ENCODE data around the gene PPP3CA.
"Not testable (repeated sequence)": the region's sequence is repeated elsewhere in the genome, so short reads cannot be mapped to it uniquely, and the experiment has no call there.

The PPP3CA gene

DNA sequence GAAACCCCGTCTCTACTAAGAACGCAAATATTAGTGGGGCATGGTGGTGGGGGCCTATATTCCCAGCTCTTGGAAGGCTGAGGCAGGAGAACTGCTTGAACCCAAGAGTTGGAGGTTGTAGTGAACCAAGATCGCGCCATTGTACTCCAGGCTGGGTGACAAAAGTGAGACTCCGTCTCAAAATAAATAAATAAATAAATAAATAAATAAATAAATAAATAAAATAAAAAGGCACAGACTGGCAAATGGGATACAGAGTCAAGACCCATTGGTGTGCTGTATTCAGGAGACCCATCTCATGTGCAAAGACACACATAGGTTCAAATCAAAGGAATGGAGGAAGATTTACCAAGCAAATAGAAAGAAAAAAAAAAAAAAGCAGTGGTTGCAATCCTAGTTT, 216.3 kb downstream of the PPP3CA start:
- not testable (repeated sequence) for DNase-seq

DNA sequence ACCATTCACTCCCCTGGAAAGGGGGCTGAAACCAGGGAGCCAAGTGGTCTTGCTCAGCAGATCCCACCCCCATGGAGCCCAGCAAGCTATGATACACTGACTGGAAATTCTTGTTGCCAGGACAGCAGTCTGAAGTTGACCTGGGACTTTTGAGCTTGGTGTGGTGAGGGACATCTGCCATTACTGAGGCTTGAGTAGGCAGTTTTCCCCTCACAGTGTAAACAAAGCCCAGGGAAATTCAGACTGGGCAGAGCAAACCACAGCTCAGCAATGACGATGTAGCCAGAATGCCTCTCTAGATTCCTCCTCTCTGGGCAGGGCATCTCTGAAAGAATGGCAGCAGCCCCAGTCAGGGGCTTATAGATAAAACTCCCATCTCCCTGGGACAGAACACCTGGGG, 218.4 kb downstream of the PPP3CA start:
- not testable (repeated sequence) for DNase-seq

DNA sequence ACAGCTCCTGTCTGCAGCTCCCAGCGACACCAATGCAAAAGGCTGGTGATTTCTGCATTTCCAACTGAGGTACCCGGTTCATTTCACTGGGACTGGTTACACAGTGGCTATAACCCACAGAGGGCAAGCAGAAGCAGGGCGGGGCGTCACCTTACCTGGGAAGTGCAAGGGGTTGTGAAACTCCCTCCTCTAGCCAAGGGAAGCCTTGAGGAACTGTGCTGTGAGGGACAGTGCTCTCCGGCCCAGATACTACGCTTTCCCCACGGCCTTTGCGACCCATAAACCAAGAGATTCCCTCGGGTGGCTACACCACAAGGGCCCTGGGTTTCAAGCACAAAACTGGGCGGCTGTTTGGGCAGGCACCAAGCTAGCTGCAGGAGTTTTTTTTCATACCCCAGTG, 218.9 kb downstream of the PPP3CA start:
- no peak for DNase-seq

DNA sequence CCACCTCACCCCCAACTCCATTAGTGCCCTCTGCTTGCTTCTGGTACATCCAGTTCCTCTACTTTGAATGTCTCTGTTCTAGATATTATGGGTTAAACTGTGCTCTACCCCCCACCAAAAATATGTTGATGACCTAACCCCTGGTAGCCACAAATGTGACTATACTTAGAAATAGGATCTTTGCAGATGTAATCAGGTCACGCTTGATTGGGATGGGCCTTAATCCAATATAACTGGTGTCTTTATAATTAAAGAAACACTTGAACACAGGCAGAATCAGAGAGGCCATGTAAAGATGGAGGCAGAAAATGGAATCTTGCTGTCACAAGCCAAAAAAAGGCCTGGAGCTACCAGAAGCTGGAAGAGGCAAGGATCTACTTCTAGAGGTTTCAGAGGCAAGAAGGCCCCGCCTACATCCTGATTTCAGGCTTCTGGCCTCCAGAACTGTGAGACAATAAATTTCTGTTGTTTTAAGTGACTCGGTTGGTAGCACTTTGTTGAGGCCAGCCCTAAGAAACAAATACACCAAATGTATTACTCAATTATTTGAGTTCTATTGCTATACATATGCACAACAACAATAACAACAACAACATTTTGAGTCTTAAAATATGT, 220.0 kb downstream of the PPP3CA start:
- DNase-seq: no peak

DNA sequence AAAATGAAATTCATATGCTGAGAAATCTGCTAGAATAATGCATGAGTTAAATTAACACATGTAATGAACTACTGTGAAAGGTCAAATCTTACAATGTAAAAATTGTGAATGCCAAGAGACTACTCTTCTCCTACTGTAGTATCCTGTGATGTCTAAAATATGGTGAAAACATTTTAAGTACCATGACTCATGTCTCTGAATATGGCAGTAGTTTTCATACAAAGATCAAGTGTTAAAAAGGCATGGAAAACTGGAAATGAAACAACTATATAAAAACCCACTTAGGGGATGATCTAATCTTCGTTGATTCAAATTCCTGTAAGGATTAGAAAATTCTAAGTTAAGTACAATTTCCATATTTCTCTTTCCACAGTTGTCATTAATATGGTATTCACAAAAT, 221.3 kb downstream of the PPP3CA start:
- no peak for DNase-seq

DNA sequence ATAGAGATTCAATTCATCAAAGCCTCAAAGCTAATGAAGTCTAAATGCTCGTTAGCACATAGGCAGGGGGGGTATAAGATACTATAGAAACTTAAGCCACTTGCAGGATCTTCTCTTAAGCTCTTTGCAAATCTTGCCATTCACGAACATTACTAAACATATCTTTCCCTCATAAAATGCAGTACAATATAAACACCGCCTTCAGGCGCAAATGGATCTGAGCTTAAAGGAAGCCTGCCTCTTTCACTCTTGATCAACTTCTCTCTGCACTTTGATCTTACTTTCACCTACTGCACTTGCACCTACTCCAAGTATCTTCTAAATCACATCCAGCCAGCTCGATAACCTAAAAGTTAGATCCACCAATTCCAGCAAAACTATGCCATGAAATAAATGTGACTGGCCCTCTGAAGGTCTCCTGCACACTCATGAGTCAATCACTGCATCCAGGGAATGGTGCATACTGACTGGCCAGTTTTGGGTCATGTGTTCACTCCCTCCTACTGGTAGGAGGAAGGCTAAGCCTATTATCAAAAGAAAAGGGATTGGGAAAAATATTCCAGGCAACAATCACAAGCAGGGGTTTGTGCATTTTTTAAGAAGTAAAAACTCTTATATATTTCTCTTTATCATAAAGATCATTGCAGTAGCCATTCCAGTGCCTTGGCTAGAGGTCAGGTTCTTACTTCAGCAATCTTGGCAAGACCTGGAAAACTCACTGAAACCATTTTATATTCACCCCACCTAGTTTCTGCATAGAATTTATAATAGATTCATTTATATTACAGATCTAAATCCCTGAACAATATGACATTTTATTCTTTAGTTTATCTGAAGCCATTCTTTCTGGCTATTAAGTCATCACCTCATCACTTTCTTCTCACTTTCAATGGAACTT, 222.0 kb downstream of the PPP3CA start:
- no peak for DNase-seq

DNA sequence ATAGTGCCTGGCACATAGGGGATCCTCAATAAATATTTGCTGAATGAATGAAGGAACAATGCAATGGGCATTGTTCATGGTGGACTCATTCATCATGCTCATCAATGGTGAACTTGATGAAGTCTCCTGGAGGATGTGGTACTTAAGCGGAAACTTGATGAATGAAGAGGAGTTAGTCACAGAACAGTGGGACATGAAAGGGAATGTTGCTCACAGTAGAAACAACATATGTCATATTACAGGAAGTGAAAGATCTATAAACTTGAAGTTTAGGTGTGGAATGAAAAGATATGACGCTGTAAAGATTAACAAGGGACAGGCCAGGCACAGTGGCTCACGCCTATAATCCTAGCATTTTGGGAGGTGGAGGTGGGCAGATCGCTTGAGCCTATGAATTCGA, 224.1 kb downstream of the PPP3CA start:
- no peak for DNase-seq

DNA sequence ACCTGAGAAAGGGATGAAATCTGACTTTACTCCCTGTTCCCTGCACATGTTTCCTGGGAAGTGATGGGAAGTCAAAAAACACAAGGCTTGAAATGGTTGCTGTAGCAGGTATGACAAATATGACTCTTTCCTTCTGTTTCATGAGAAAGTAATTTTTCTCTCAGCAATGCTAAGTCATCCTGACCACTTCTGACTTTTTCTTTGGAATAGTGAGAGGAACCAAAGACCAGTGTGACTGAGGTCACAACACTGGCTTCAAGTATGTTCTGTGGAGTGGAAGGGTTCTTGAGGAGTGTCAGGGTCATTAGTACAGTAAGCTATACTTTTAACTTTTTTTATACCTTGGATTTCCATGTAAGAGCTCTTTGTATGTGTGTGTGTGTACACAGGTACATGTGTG, 225.3 kb downstream of the PPP3CA start:
- no peak for DNase-seq

DNA sequence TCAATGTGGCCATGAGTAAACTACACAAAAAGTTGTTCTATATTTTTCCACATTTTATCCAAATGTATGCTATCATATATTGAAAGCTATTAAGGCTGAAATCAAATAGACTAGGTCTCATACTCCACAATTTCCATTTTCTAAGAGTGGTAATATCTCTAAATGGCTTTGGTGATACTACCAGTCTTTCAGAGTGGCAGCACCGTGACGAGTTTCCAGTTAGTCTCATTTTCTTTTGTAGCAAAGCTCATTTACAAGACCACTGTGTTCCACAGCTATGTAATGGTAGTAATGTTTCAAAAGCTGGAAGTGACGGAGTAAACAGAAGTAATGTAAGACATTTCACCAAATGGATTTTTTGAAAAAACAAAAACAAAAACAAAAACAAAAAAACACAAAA, 228.2 kb downstream of the PPP3CA start:
- DNase-seq: no peak

DNA sequence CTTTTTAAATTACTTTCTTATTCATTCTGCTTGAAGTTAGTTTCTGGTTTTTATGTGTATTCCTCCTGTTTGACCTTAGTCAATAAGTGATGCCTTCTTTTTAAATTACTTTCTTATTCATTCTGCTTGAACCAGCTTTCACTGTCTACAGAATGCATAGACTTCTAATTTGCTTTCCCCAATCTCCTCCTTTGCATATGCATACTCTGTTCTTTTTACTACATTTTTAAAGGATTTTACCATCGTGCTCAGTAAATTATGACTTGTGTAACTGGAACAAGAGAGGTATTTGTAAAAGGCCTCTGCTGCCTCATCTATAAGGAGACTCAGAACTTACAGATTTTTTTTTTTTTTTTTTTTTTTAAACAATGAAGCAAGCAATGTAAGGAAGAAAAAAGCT, 228.7 kb downstream of the PPP3CA start:
- DNase-seq: no peak

DNA sequence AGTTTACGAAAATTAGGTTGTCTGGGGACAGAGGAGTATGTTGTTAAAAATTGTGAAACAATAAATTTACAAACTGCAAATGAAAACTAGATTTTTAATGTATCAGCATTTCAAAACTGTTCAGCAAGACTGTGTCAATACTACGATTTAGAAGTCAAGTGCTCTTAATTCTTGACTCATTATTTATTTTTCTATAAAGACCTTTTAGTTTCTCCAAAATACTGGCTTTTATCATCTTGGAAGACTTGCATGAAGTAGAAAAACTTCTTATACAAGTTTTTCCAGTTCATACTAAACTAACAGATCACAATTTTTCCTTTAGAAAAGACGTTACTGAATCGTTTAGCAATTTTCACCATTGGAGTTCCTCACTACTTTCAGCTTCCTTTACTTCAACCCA, 231.4 kb downstream of the PPP3CA start:
- DNase-seq: no peak

DNA sequence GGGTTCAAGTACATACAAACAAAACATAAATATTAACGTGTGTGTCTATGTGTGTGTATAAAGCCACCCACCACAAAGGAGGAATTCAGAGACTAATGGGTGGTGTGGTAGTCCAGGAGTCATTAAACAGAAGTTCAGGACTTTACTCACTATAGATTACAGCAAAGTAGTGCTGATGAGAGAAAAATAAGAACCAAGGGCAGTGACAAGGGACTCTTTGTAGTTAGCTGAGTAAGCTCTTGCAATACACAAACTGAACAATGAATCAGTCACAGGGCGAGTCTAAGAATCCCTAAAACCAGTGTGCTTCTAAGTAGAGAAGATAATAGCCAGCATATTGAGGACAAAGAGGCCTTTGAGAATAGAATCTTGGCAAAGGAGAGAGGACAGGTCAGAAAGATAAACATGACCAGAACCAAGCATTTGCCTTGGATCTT, 232.4 kb downstream of the PPP3CA start:
- no peak for DNase-seq

DNA sequence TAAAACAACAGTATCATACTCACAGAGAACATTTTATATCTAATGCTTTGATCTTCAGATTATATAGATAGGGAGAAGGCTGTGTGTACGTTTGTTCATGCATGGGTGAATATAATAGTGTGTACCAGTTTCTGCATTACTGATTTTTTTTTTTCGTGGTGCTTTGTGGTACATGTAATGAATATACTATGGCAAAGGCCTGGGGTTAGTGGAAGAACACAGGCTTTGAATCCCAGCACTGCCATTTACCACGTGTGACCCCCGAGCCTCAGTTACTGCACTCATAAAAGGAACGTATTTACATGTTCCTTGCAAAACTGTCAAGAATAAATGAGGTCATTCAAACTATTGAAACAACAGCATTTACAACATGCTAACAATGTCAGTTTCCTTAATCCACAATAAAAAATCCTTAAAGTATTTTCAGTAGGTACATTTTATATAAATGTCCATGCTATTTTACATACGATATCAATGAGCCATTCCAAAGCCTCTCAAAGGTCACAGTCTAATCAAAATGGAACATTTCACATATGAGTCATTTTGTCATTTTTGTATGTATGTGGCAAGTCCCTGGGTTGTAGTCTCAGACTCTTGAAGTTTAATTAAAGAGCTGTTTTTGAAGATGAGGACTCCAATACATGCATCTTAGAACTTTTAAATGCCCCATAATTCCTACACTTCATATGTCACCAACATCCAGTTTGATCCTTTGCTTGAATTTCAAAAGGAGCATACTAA, 242.8 kb downstream of the PPP3CA start:
- no peak for DNase-seq

DNA sequence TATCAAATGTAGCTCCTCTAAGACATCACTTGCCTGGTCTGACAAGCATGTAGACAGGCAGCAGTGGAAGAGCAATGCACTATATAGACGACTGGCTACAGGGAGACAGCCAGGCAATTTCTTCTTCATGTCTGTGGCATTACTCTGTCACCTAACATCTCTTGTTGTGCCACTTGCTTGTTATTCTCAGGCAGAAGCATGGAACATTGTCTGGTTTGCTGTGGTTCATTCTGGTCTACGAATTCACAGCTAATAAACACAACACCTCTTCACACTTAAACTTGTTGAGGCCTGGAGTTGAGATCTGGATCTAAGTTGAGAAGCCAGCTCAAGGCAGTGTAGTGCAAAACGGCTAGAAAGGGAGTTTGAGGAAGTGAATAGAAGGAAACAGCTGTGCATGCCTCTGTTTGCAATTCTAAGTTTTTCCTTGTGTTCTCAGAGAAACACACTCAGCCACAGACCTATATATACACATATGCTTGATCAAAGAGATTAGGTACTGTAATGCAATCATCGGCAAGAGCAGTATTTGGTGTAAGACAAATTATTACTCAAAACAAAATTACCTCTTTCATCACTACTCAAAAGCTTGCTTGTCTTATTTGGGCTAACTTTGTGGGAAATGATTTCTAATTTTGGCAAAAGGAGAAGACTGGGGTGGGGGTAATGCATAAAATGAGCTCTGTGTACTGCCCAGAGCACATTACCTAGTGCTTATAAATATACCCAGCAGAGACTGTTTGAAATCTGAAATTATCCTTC, 243.8 kb downstream of the PPP3CA start:
- DNase-seq: no peak

DNA sequence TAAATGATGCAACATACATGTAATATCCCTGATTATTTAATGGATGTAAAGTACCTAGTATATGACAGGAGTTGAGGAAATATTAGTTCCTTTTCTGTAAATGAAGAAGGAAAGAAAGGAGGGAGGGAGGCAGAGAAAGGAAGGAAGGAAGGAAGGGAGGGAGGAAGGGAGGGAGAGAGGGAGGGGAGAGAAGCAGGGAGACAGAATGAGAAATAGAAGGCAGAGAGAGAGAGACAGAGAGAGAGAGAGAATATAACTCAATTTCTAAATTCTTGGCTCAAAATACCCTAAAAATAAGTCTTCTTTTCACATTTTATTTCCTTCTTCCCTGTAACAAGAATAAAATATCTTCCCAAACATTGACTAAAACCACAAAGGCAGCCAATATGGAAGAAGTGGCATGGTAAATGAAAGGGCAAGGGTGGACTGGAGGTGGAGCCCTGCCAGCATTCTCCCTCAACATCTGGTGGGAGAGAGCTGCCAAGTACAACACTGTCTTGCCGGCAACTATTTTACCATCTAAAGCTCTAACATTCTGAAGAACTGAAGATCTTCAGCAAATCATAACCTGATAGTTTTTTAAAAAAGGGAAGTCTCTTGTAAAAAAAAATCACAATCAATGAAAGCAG, 245.1 kb downstream of the PPP3CA start:
- no peak for DNase-seq

DNA sequence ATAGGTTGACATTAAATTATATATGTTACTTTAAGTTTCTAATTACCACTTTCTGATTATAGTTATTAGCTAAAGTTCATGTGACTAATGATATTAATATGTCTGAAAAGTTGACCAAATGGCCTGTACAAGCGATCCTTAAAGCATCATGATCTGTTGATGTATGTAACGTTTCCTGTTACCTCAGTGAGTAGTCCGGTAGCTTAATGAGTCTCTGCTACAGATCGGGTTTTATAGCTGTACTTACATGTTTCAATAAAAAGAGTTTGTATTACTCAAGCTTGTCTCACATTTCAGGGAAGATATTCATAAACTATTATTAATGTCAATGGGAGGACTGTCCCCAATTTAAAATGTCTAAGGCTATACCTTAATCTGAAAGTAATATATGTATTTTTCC, 246.3 kb downstream of the PPP3CA start:
- no peak for DNase-seq

DNA sequence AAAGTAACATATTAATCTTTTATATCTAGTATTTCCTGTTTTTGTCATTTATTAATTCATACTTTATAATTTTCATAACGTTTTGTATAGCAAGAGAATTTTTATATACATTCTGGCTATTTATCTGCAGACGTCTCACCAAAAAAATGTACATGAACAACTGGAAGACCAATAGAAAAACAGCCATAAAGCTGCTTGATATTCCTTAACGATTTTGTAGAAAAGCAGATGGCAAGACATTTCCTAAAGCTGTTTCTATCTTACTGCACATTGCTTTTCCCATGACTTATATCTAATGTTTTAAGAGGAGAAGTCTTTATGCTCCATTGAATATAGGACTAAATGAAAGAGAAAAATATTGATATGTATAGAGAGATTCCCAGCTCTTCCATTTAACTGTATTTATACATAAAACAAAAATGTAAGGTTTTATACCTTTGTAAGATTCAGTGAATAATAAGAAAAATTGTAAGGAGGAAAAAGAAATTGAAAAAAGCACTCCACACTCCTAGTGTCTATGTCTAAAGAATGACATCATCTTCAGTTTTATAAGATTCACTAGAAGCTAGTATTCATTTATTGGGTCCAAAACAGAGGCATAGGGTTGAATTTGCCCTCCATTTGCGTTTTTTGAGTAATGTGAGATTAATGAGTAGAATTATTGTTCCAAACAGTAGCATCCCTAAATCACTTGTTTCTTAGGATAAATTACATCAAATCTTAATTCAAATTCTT, 248.5 kb downstream of the PPP3CA start:
- DNase-seq: no peak

DNA sequence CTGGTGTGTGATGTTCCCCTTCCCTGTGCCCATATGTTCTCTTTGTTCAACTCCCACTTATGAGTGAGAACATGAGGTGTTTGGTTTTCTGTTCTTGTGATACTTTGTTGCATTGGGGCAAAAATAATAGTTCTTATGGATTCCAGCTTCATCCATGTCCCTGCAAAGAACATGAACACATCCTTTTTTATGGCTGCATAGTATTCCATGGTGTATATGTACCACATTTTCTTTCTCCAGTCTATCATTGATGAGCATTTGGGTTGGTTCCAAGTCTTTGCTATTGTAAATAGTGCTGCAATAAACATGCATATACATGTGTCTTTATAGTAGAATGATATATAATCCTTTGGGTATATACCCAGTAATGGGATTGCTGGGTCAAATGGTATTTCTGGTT, 254.7 kb downstream of the PPP3CA start:
- not testable (repeated sequence) for DNase-seq

DNA sequence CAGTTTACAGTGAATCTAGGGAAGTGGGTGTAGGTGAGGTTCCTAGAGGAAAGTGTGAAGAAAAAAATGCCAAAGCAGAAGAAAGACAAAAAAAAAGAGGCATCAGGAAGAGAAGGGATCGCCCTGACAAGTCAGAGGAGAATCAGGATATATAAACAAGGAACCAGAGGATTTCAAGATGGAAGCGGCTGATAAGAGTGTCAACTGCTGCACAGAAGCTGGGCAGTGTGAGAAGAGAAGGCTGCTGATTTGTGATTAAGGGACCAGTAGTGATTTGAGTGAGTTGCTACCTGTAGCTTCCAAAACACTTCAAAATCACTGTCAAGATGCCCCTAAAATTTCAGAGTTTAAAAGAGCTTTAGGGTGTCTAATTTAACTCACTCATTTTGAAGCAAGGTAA, 258.2 kb downstream of the PPP3CA start:
- DNase-seq: no peak

DNA sequence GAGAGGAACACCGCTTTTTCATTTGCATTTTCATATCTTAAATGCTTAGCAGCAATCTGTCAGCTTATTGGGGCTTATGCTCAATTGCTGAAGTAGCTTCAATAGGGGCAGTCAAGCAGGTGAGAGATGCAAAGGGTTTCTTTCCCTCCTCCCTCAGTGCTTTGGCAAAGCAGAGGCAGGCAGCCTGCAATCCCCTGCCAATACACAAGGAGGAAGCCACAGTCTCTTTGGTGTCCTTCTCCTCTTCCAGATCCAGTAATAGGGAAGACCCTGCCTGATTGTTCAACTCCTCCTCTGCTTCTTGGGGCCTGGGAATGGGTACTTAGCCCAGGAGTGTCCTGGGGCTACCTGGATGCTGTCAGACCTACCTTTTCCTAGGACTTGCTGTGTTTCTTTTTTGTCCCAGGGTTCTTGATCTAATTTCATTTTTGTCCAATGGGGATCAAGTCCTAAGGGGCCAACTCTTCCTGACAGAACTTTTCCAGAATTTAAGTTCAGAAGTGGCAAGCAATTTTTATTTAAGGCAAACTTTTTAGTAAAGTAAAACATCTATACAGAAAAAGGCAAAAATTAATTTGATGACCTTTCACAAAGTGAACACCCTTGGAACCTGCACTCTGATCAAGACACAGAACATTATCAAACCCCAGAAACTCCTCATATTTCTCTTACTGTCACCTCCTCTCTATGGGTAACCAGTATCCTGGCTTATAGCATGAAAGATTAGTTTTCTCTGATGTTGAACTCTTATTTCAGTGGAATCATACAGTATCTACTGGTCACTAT, 260.3 kb downstream of the PPP3CA start:
- DNase-seq: no peak

DNA sequence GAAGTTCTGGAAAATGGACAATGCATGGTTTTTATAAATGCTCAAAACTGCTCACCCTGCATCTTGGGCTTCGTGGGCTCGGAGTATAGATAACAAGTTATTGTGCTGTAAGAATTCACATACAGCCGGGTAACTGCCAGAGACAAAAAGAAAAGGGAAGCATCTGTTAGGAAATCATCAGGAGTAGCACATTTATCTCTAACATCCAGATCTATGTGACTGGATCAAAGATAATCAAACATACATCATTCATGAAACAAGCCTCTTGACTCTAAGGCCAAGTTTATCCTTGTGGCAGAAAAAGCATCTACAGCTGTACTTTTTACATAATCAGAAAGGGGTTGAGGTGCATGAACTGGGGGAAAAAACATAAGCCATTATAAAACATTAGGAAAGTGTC, 264.2 kb downstream of the PPP3CA start:
- no peak for DNase-seq
